HCT116 (cell line): ENCODE results near the gene MLLT3. TPM values are rescaled to one million over a fixed set of nuclear protein-coding genes. Genes with fewer than 3 reads are reported as not detected.

Source experiments
- ATAC-seq: fragments of 200-7000 bp; cut with Tn5 transposase; 2 replicates; pipeline ENCODE4 v1.9.1; 2020; ENCODE audit warnings: mild to moderate bottlenecking, moderate library complexity
- BruUV-seq: library from RNA; stranded (reverse); fragments of 400-500 nt; replicated peaks from 2 replicates; lab custom pipeline; 2021; lab: Mats Ljungman, UMichigan
- CTCF ChIA-PET: fragments of 300-600 bp; sonication (Branson Sonifier 250); formaldehyde crosslinking; loops from one replicate; lab custom pipeline; 2021; ENCODE audit warnings: antibody characterized with exemption; lab: Charles Lee
- POLR2A ChIA-PET: fragments of 300-600, 350-600 bp; sonication (Branson Sonifier 250); formaldehyde crosslinking; loops from one replicate; lab custom pipeline; 2021; ENCODE audit warnings: antibody characterized with exemption; lab: Charles Lee
- RAD21 ChIA-PET, 2 experiments: fragments of 300-600 bp; sonication (Branson Sonifier 250); formaldehyde crosslinking; loops; one replicate each; lab custom pipeline; 2023; ENCODE audit warnings: low total read pairs in 2 of 2; ENCODE audit not compliant: uncharacterized antibody in 2 of 2, unreplicated experiment in 2 of 2, low non-redundant PET in 1 of 2; lab: Charles Lee
- DNase-seq: peaks from one replicate; pipeline ENCODE4 v3.0.0-alpha.2; 2010; ENCODE audit warnings: low read depth, low spot score
- H2AFZ ChIP-seq: fragments of 200-600 bp; shearing (Covaris generic), sonication (generic); 2 replicates; pipeline ENCODE4 v1.6.1; 2017; ENCODE audit warnings: low read depth, mixed run types, mixed read lengths, antibody characterized with exemption, low read length; ENCODE audit not compliant: poor library complexity, severe bottlenecking
- H3K27ac ChIP-seq: 2 replicates; pipeline ENCODE4 v1.5.1; 2012; ENCODE audit warnings: low read depth, low read length
- H3K27me3 ChIP-seq: fragments of 200-600 bp; sonication (generic); 2 replicates; pipeline ENCODE4 v1.6.1; 2016; ENCODE audit warnings: mixed run types, low read length, mixed read lengths; ENCODE audit not compliant: insufficient read depth
- H3K36me3 ChIP-seq, 2 experiments: fragments of 200-500 bp in 1 of 2; fragments of 200-600 bp in 1 of 2; sonication (Bioruptor generic) in 1 of 2; sonication (generic) in 1 of 2; 2 replicates each; pipeline versions ENCODE4 v1.5.1 to v1.6.1; 2014 to 2016; ENCODE audit warnings: low read length in 2 of 2, inconsistent platforms in 1 of 2, mixed read lengths in 1 of 2, mixed run types in 1 of 2; ENCODE audit not compliant: insufficient read depth in 2 of 2, control insufficient read depth in 1 of 2
- H3K4me1 ChIP-seq, 2 experiments: fragments of 200-600 bp in 1 of 2; sonication (generic) in 1 of 2; 2 replicates each; pipeline versions ENCODE4 v1.5.1 to v1.6.1; 2012 to 2017; ENCODE audit warnings: low read length in 2 of 2, inconsistent platforms in 1 of 2, mild to moderate bottlenecking in 1 of 2, mixed read lengths in 1 of 2, mixed run types in 1 of 2, moderate library complexity in 1 of 2; ENCODE audit not compliant: insufficient read depth in 2 of 2, control insufficient read depth in 1 of 2
- H3K4me2 ChIP-seq: fragments of 200-600 bp; sonication (generic); 2 replicates; pipeline ENCODE4 v1.6.1; 2017; ENCODE audit warnings: mixed run types, low read length, mixed read lengths
- H3K4me3 ChIP-seq, 2 experiments: fragments of 200-600 bp in 1 of 2; sonication (generic) in 1 of 2; replicated peaks in 1 of 2; 2 replicates each; pipeline ENCODE4 v1.5.1; 2011 to 2016; ENCODE audit warnings: low read length in 2 of 2, control low read depth in 1 of 2, low read depth in 1 of 2, mild to moderate bottlenecking in 1 of 2, mixed read lengths in 1 of 2, mixed run types in 1 of 2
- H3K79me2 ChIP-seq: fragments of 200-600 bp; sonication (generic); 2 replicates; pipeline ENCODE4 v1.6.1; 2017; ENCODE audit warnings: mild to moderate bottlenecking, mixed run types, low read length, moderate library complexity, mixed read lengths; ENCODE audit not compliant: insufficient read depth
- H3K9ac ChIP-seq: fragments of 200-600 bp; sonication (generic); 2 replicates; pipeline ENCODE4 v1.6.1; 2016; ENCODE audit warnings: low read length, mixed read lengths
- H3K9me2 ChIP-seq: fragments of 200-600 bp; sonication (generic), shearing (Covaris generic); 2 replicates; pipeline ENCODE4 v1.6.1; 2017; ENCODE audit warnings: mixed run types, mild to moderate bottlenecking, moderate library complexity; ENCODE audit not compliant: insufficient read depth
- H3K9me3 ChIP-seq, 2 experiments: fragments of 200-500 bp in 1 of 2; fragments of 200-600 bp in 1 of 2; sonication (Bioruptor generic) in 1 of 2; sonication (generic) in 1 of 2; 2 replicates each; pipeline ENCODE4 v1.6.1; 2014 to 2017; ENCODE audit warnings: low read length in 2 of 2, mixed read lengths in 2 of 2, inconsistent platforms in 1 of 2, low read depth in 1 of 2, mild to moderate bottlenecking in 1 of 2, mixed run types in 1 of 2, moderate library complexity in 1 of 2; ENCODE audit not compliant: control insufficient read depth in 1 of 2, insufficient read depth in 1 of 2
- H4K20me1 ChIP-seq: fragments of 200-600 bp; sonication (generic), shearing (Covaris generic); 2 replicates; pipeline ENCODE4 v1.6.1; 2017; ENCODE audit warnings: mixed run types, mild to moderate bottlenecking, moderate library complexity; ENCODE audit not compliant: insufficient read depth
- ATF3 ChIP-seq: IDR thresholded peaks from 2 replicates; pipeline ENCODE4 v1.6.1; 2012
- CBX3 ChIP-seq: IDR thresholded peaks from 2 replicates; pipeline ENCODE4 v1.6.1; 2012; ENCODE audit warnings: low read depth
- EGR1 ChIP-seq: IDR thresholded peaks from 2 replicates; pipeline ENCODE4 v1.6.1; 2012; ENCODE audit warnings: low read depth
- FOSL1 ChIP-seq: IDR thresholded peaks from 2 replicates; pipeline ENCODE4 v1.6.1; 2012; ENCODE audit warnings: low read depth
- MAX ChIP-seq: IDR thresholded peaks from 2 replicates; pipeline ENCODE4 v1.6.1; 2012
- POLR2A ChIP-seq: IDR thresholded peaks from 2 replicates; pipeline ENCODE4 v1.7.0; 2011; ENCODE audit warnings: borderline replicate concordance; ENCODE audit not compliant: insufficient read depth, insufficient read length; ENCODE audit errors: extremely low read depth
- RAD21 ChIP-seq: IDR thresholded peaks from 2 replicates; pipeline ENCODE4 v1.6.1; 2012; ENCODE audit warnings: low read depth, mild to moderate bottlenecking
- REST ChIP-seq: IDR thresholded peaks from 2 replicates; pipeline ENCODE4 v1.6.1; 2012; ENCODE audit warnings: low read depth
- SRF ChIP-seq: IDR thresholded peaks from 2 replicates; pipeline ENCODE4 v1.6.1; 2012; ENCODE audit warnings: low read depth
- YY1 ChIP-seq: IDR thresholded peaks from 2 replicates; pipeline ENCODE4 v1.6.1; 2011; ENCODE audit warnings: low read length, low read depth, moderate library complexity, mild to moderate bottlenecking; ENCODE audit not compliant: insufficient replicate concordance; ENCODE audit errors: extremely low read depth
- ZBTB33 ChIP-seq: IDR thresholded peaks from 2 replicates; pipeline ENCODE4 v1.6.1; 2011; ENCODE audit warnings: mild to moderate bottlenecking, low read length, moderate library complexity; ENCODE audit not compliant: insufficient replicate concordance; ENCODE audit errors: extremely low read depth
- intact Hi-C: fragments of 100-400 bp; cut with micrococcal nuclease; formaldehyde crosslinking; loops from 2 replicates; pipeline ENCODE4 v1.10.0; 2022
- total RNA-seq: library from RNA; stranded (reverse); gene quantifications from one replicate; pipeline ENCODE4 v1.2.1, GENCODE V29; 2021; ENCODE audit not compliant: unreplicated experiment

The MLLT3 gene
- total RNA-seq, 1 experiment from 2014 or later = 4.3 TPM

GRCh38 chr9:20537294-20537693 lies 85.0 kb downstream of the MLLT3 start:
- CTCF ChIA-PET = no interaction called here
- H3K36me3 ChIP-seq = no peaks in the 10 kb centered on the region
- no peak for TF ChIP-seq ATF3
- TF ChIP-seq REST = no peak
- TF ChIP-seq FOSL1 = no peak
- BruUV-seq = no TSS peak
- no peaks in the 10 kb centered on the region for H4K20me1 ChIP-seq
- H3K9me2 ChIP-seq = no peaks in the 10 kb centered on the region
- RAD21 ChIA-PET = no interaction called here
- H3K4me2 ChIP-seq = no peak overlapping the region
- intact Hi-C loops = no loop called here
- H3K27me3 ChIP-seq = no peaks in the 10 kb centered on the region
- POLR2A ChIA-PET = no interaction called here
- no peak overlapping the region for H2AFZ ChIP-seq
- no peak overlapping the region for H3K4me3 ChIP-seq
- DNase-seq (no peak), ATAC-seq (no peak)
- no peak overlapping the region for H3K9ac ChIP-seq
- H3K4me1 ChIP-seq = no peaks in the 10 kb centered on the region
- H3K9me3 ChIP-seq = peaks cover 0 to 3% of the 10 kb centered on the region in 2 experiments; a peak in 1 of 4 replicates
- no peaks in the 10 kb centered on the region for H3K79me2 ChIP-seq
- H3K27ac ChIP-seq = no peak overlapping the region

- CTCF ChIA-PET = no interaction called here
- no peak for ATAC-seq
- no peak for TF ChIP-seq POLR2A
- TF ChIP-seq ZBTB33 = no peak
- no peak for TF ChIP-seq EGR1
- no peak for TF ChIP-seq REST
- TF ChIP-seq MAX = no peak
- TF ChIP-seq RAD21 = no peak
- no peak for TF ChIP-seq SRF
- no peak for TF ChIP-seq YY1
- no peak for TF ChIP-seq CBX3
Measured at GRCh38 chr9:20532584-20532983, 89.7 kb downstream of the MLLT3 start.

More at GRCh38 chr9:20532584-20532983, 89.7 kb downstream of the MLLT3 start:
- no peaks in the 10 kb centered on the region for H3K9me2 ChIP-seq
- H2AFZ ChIP-seq = no peak overlapping the region
- intact Hi-C loops = no loop called here
- no peak overlapping the region for H3K4me3 ChIP-seq
- H3K79me2 ChIP-seq = no peaks in the 10 kb centered on the region
- no peaks in the 10 kb centered on the region for H3K27me3 ChIP-seq
- ChIA-PET POLR2A (no interaction called here), RAD21 (no interaction called here)
- no peaks in the 10 kb centered on the region for H3K9me3 ChIP-seq
- no peak overlapping the region for H3K4me2 ChIP-seq
- BruUV-seq = no TSS peak
- no peaks in the 10 kb centered on the region for H4K20me1 ChIP-seq
- H3K9ac ChIP-seq = no peak overlapping the region
- no peaks in the 10 kb centered on the region for H3K4me1 ChIP-seq
- no peak for DNase-seq
- no peak overlapping the region for H3K27ac ChIP-seq
- H3K36me3 ChIP-seq = no peaks in the 10 kb centered on the region
